HuH-7 (cell line): ENCODE data around the gene PSG5.
"Not testable (repeated sequence)": the region's sequence is repeated elsewhere in the genome, so short reads cannot be mapped to it uniquely, and the experiment has no call there.

ENCODE experiments used
- DNase-seq: peaks from one replicate; pipeline ENCODE4 v3.0.0; 2011; ENCODE audit warnings: low spot score

Gene PSG5

GRCh38 chr19:43181869-43182771, 4.2 kb downstream of the PSG5 start:
- DNase-seq: not testable (repeated sequence)

- not testable (repeated sequence) for DNase-seq
These were observed 6.7 kb downstream of the PSG5 start for GRCh38 chr19:43179569-43180147.

DNA sequence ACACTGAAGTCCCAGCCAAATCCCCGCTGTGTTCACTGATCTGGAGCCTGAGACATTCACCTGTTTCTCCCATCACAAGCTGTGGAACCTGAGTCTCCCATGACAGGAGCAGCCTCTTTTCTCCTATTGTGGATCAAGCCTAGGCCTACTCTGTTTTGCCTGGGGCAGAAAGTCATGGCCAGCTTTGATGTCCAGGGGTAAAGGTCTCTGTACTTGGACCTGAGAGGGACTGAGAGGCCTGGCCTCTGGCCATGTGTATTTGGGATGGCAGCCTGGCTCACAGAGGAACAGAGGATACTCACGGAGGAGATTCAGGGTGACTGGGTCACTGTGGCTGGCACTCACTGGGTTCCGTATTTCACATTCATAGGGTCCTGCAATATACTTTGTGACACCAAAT, 7.8 kb downstream of the PSG5 start:
- DNase-seq: not testable (repeated sequence)

- DNase-seq: not testable (repeated sequence)
These were observed 20.4 kb downstream of the PSG5 start for GRCh38 chr19:43165906-43166305.

DNA sequence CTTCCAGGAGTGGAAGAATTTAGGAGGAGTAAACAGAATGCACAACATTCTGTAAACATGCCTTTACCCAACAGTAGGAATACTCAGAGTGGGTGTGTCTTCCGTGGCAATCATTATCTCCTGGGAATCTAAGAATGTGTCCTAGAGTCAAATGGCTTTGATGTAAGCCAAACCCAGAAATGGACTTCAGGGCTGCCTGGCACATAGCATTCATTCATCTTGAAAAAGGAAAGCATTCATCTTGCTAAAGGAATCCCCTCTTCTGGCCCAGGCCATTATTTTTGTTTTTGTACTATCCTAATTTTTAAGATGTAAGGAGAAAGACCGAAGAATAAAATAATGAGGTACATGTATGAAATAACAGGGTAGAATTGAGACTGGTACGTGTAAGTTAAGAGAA, 23.2 kb downstream of the PSG5 start:
- not testable (repeated sequence) for DNase-seq

GRCh38 chr19:43162261-43162660, 24.1 kb downstream of the PSG5 start:
- not testable (repeated sequence) for DNase-seq

- DNase-seq: no peak
These were observed 34.1 kb downstream of the PSG5 start for GRCh38 chr19:43152214-43152613.

DNA sequence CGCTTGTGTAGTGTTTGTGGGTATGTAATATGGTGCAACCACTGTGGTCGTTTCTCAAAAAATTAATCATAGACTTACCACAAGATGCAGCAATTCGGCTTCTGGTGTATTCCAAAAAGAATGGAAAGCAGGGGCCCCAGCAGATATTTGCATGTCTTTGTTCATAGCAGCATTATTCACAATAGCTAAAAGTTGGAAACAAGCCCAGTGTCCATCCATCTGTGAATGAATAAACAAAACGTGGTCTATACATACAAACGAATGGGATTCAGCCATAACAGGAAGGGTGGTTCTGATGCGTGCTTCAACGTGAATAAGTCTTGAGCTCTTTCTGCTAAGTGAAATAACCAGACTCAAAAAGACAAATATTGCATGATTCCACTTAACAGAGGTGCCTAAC, 36.5 kb downstream of the PSG5 start:
- not testable (repeated sequence) for DNase-seq

DNA sequence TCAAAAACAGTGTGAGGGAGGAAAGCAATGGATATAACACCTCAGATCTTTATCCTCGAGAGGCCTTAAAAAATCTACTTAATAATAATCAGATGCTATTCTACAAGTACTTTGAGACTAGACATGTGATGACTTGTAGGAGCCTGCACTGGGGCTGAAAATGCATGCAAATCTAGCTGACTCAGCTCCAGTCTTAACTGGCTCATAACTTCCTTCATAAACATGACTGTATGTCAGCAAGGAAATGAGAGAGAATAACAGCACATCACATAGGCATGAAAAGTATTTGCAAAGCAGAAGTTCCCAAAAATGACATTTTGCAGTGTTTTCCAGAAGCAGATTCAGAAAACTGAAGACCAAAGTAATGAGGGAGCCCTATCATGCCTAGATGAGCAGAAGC, 38.1 kb downstream of the PSG5 start:
- no peak for DNase-seq

DNA sequence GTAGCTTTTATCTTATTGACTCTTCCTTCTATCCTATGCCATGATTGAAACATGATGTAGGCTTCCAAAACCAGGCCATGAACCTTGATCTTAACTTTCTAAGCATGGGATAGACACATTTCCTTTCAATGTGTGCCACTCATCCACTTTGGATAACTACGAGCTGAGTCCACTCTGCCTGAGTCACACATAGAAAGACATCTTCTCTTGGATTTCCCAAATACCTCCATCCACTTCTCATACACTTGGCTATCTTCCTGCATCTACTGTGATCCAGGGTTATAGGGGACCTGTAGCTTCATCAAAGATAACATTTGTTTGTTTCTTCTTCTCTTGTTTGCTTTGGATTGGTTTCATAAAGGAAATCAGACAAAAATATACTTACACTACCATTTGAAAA, 44.6 kb downstream of the PSG5 start:
- DNase-seq: not testable (repeated sequence)

- DNase-seq: no peak
These were observed 53.6 kb downstream of the PSG5 start for GRCh38 chr19:43132696-43133095.

- not testable (repeated sequence) for DNase-seq
These were observed 55.0 kb downstream of the PSG5 start for GRCh38 chr19:43131281-43131842.

GRCh38 chr19:43129197-43129596, 57.1 kb downstream of the PSG5 start:
- DNase-seq: not testable (repeated sequence)

- not testable (repeated sequence) for DNase-seq
These were observed 59.0 kb downstream of the PSG5 start for GRCh38 chr19:43127336-43127735.

DNA sequence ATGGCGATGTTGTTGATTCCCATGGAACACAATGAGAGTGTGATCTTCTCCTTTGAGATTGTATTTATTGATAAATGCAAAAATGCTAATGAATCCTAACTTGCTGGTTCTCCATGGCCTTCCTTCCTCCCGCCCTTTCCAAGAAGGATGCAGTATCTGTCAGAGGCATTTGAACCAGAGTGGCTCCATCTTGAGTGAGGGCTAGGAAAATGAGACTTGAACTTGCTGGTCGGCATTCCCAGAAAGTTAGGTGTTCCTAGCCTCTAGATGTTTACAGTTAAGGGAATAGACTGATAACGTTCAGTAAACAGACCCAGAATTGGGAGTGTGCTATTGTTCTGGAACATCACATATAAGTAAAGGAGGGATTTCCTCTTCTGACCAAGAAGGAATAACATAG, 59.6 kb downstream of the PSG5 start:
- DNase-seq: no peak

GRCh38 chr19:43124360-43124759, 62.0 kb downstream of the PSG5 start:
- DNase-seq: no peak

DNA sequence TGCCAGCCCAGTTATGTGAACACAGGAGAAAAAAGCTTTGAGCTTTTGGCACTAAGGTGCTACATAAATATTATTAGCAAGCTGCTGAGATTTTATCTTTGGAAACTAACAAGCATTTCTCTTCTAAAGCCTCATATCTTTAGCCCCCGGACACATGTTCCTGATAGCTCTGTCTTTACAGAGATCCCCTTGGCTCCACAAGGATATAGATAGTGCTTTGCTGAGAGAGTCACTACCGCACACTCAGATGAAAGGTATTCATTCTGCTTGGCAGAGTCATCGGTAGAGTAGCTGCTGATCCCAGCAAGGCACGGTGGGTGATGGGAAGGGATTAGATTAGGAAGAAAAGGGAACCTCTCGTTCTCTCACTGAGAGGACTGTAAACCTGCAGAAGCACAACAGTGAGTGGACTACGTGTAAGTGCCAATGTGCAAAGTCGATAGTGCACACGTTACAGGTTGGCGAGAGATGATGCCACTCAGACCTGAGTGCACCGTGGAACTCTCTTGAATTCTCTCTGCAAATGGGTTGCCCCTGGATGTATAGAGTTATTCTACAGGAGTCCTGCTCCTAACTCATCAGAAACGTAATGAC, 65.8 kb downstream of the PSG5 start:
- DNase-seq: not testable (repeated sequence)

DNA sequence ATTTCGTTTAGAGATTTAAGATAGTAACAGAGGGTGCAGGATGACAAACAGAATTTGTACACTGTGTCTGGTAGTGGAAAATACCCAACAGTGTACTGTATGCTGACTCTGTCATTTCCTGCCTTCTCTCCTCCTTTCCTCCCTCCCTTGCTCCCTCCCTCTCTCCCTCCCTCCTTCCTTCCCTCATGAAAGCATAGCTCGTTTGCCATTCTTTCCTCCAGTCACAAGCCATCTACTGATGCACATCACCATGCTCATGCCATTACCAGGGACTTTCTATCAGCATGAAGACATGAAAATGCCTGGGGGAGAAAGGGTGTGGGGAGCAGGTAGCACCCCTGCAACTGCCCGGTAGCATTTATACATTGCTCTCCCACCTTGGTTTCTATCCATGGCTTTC, 66.8 kb downstream of the PSG5 start:
- DNase-seq: not testable (repeated sequence)
